ENCODE data around the gene ELFN1. TPM values are rescaled to one million over a fixed set of nuclear protein-coding genes. Genes with fewer than 3 reads are reported as not detected.

Gene ELFN1
- total RNA-seq, 1 donor from 2014 or later, result under 0.01 TPM

- no peak overlapping the region for H3K4me3 ChIP-seq (ENCODE audit: low read depth, low read length)
- H3K27me3 ChIP-seq (ENCODE audit: control insufficient read depth, insufficient read depth, low read length), result no peaks in the 10 kb centered on the region
- DNase-seq (ENCODE audit: low read depth) (no peak), FAIRE-seq (no peak)
- no peaks in the 10 kb centered on the region for H3K36me3 ChIP-seq (ENCODE audit: control insufficient read depth, insufficient read depth, low read length)
- TF ChIP-seq, protein P1, sequence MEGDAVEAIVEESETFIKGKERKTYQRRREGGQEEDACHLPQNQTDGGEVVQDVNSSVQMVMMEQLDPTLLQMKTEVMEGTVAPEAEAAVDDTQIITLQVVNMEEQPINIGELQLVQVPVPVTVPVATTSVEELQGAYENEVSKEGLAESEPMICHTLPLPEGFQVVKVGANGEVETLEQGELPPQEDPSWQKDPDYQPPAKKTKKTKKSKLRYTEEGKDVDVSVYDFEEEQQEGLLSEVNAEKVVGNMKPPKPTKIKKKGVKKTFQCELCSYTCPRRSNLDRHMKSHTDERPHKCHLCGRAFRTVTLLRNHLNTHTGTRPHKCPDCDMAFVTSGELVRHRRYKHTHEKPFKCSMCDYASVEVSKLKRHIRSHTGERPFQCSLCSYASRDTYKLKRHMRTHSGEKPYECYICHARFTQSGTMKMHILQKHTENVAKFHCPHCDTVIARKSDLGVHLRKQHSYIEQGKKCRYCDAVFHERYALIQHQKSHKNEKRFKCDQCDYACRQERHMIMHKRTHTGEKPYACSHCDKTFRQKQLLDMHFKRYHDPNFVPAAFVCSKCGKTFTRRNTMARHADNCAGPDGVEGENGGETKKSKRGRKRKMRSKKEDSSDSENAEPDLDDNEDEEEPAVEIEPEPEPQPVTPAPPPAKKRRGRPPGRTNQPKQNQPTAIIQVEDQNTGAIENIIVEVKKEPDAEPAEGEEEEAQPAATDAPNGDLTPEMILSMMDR (IDR thresholded peaks at IDR 0.05; ENCODE audit: insufficient read depth, low read length, severe bottlenecking), result no peak
Measured at GRCh38 chr7:1736484-1736817, 66.4 kb downstream of the ELFN1 start.

DNA sequence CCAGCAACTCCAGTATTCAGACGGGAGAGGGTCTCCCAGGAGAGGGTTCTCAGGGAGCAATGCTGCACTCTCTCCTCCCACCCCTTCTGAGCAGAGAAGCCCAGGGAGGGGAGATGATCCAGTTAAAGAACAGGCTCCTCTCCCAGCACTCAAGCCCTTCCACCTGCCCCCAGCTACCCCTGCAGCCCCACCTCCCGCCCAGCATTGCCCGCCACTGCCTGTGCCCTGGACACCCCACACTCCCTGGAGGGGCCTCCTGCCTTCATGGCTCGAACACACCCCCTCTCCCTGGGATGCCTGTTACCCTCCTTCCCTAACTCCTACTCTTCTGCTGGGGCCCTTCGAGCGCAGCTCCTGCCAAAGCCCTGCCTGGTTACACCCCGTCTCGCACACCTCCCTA lies 66.8 kb downstream of the ELFN1 start:
- TF ChIP-seq, protein P1 (IDR thresholded peaks at IDR 0.05; ENCODE audit: insufficient read depth, low read length, severe bottlenecking), result no peak
- Histone ChIP-seq H3K36me3 (ENCODE audit: control insufficient read depth, insufficient read depth, low read length) (no peaks in the 10 kb centered on the region), H3K27me3 (ENCODE audit: control insufficient read depth, insufficient read depth, low read length) (no peaks in the 10 kb centered on the region), H3K4me3 (ENCODE audit: low read depth, low read length) (no peak overlapping the region)
- DNase-seq (ENCODE audit: low read depth) (no peak), FAIRE-seq (no peak)

DNA sequence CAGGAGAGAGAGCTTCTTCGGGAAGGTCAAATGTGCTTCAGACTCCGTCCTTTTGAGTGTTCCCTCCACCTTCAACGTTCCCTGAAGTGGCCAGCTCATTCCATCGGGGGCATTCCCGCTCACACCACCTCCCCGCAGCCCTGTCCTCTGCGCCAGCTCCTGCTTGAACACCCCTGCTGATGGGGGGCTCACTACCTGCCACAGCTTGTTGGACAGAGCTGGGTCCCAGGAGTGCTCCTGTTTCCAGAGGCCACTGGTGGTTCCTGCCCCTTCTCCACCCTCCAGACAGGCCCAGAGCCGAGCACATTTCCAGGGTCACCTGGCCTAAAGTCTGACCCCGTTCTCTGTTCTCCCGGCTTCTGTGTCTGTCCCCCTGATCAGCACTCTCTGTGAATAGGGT lies 67.4 kb downstream of the ELFN1 start:
- no peak overlapping the region for H3K4me3 ChIP-seq (ENCODE audit: low read depth, low read length)
- H3K36me3 ChIP-seq (ENCODE audit: control insufficient read depth, insufficient read depth, low read length), result no peaks in the 10 kb centered on the region
- no peaks in the 10 kb centered on the region for H3K27me3 ChIP-seq (ENCODE audit: control insufficient read depth, insufficient read depth, low read length)
- TF ChIP-seq, protein P1 (IDR thresholded peaks at IDR 0.05; ENCODE audit: insufficient read depth, low read length, severe bottlenecking), result no peak
- DNase-seq (ENCODE audit: low read depth) (no peak), FAIRE-seq (no peak)

- TF ChIP-seq, protein P1 (IDR thresholded peaks at IDR 0.05; ENCODE audit: insufficient read depth, low read length, severe bottlenecking), result no peak
- H3K27me3 ChIP-seq (ENCODE audit: control insufficient read depth, insufficient read depth, low read length), result no peaks in the 10 kb centered on the region
Measured at GRCh38 chr7:1737956-1738355, 67.9 kb downstream of the ELFN1 start.

GRCh38 chr7:1738511-1738910 lies 68.4 kb downstream of the ELFN1 start:
- H3K27me3 ChIP-seq (ENCODE audit: control insufficient read depth, insufficient read depth, low read length), result no peaks in the 10 kb centered on the region
- no peak for FAIRE-seq

More at GRCh38 chr7:1737956-1738355, 67.9 kb downstream of the ELFN1 start:
- FAIRE-seq (no peak), DNase-seq (ENCODE audit: low read depth) (no peak)
- no peaks in the 10 kb centered on the region for H3K36me3 ChIP-seq (ENCODE audit: control insufficient read depth, insufficient read depth, low read length)
- no peak overlapping the region for H3K4me3 ChIP-seq (ENCODE audit: low read depth, low read length)

GRCh38 chr7:1738956-1739355 lies 68.9 kb downstream of the ELFN1 start:
- Histone ChIP-seq H3K27me3 (ENCODE audit: control insufficient read depth, insufficient read depth, low read length) (no peaks in the 10 kb centered on the region), H3K4me3 (ENCODE audit: low read depth, low read length) (no peak overlapping the region), H3K36me3 (ENCODE audit: control insufficient read depth, insufficient read depth, low read length) (no peaks in the 10 kb centered on the region)
- DNase-seq (ENCODE audit: low read depth), result no peak
- TF ChIP-seq, protein P1 (IDR thresholded peaks at IDR 0.05; ENCODE audit: insufficient read depth, low read length, severe bottlenecking), result no peak
- FAIRE-seq, result no peak

More at GRCh38 chr7:1738511-1738910, 68.4 kb downstream of the ELFN1 start:
- TF ChIP-seq, protein P1 (IDR thresholded peaks at IDR 0.05; ENCODE audit: insufficient read depth, low read length, severe bottlenecking), result no peak
- no peak overlapping the region for H3K4me3 ChIP-seq (ENCODE audit: low read depth, low read length)
- H3K36me3 ChIP-seq (ENCODE audit: control insufficient read depth, insufficient read depth, low read length), result no peaks in the 10 kb centered on the region
- no peak for DNase-seq (ENCODE audit: low read depth)

Measured in bronchial epithelial cell (primary cell).